HepG2 (cell line): Measurements from ENCODE around the gene ZNF777.

Experiments used
- CHD4 ChIP-seq: fragments of 200-600 bp; sonication (generic); IDR thresholded peaks from 2 replicates; pipeline ENCODE4 v1.7.0; 2017; ENCODE audit warnings: mild to moderate bottlenecking, low read length, borderline replicate concordance
- FOXJ3 ChIP-seq: sonication (generic); formaldehyde crosslinking; IDR thresholded peaks from 2 replicates; pipeline ENCODE4 v1.4.0; 2020; ENCODE audit warnings: missing genetic modification reagents, mild to moderate bottlenecking, borderline replicate concordance

DNA sequence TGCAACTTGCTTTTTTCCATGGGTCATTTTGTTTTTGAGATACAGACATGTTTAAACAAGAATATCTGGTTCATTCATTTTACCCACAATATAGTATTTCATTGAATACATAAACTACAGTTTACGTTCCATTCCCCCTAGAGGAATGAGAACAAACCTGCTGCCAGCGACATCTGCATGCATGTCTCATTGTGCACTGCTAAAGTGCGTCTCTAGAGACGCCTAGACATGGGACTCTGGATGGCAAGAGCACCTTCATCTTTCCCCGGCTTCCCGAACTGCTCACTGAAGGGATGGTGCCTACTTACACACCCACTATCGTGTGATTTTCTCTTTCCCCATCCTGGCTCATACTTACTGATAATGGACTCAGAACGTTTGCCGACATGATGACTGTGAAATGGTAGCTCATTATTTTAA, 1.2 kb upstream of the ZNF777 start:
- TF ChIP-seq CHD4 (no peak), FOXJ3 (no peak)
